Mesenchymal stem cell (in vitro differentiated cells and primary cell): ENCODE measurements around the gene ERGIC3.

Experiments
- DNase-seq: peaks from one replicate; pipeline ENCODE4 v3.0.0-alpha.2; 2013
- H2AFZ ChIP-seq: one replicate; pipeline ENCODE4 v1.6.1; 2013; ENCODE audit warnings: low read depth, mild to moderate bottlenecking, control low read depth, inconsistent platforms, low read length, moderate library complexity
- H2AK5ac ChIP-seq: 2 replicates; pipeline ENCODE4 v1.6.1; 2013; ENCODE audit warnings: low read length, moderate library complexity, mild to moderate bottlenecking, inconsistent platforms; ENCODE audit not compliant: severe bottlenecking
- H2BK120ac ChIP-seq: one replicate; pipeline ENCODE4 v1.6.1; 2013; ENCODE audit warnings: low read depth, mild to moderate bottlenecking, inconsistent platforms, low read length, moderate library complexity
- H2BK12ac ChIP-seq, 2 experiments: one replicate each; pipeline ENCODE4 v1.6.1; 2013; ENCODE audit warnings: inconsistent platforms in 2 of 2, low read length in 2 of 2, mild to moderate bottlenecking in 2 of 2, moderate library complexity in 2 of 2, control low read depth in 1 of 2
- H2BK15ac ChIP-seq: one replicate; pipeline ENCODE4 v1.6.1; 2013; ENCODE audit warnings: mild to moderate bottlenecking, low read depth, inconsistent platforms; ENCODE audit not compliant: poor library complexity, severe bottlenecking
- H2BK5ac ChIP-seq: 2 replicates; pipeline ENCODE4 v1.6.1; 2013; ENCODE audit warnings: low read depth, mild to moderate bottlenecking, low read length, control low read depth, inconsistent platforms; ENCODE audit not compliant: poor library complexity, severe bottlenecking
- H3K14ac ChIP-seq, 2 experiments: one replicate each; pipeline ENCODE4 v1.6.1; 2013; ENCODE audit warnings: inconsistent platforms in 2 of 2, low read length in 2 of 2, control low read depth in 1 of 2, mild to moderate bottlenecking in 1 of 2, moderate library complexity in 1 of 2
- H3K18ac ChIP-seq, 2 experiments: one replicate each; pipeline ENCODE4 v1.6.1; 2013; ENCODE audit warnings: inconsistent platforms in 2 of 2, low read length in 2 of 2, control low read depth in 1 of 2, low read depth in 1 of 2, mild to moderate bottlenecking in 1 of 2
- H3K23ac ChIP-seq, 2 experiments: one replicate each; pipeline ENCODE4 v1.6.1; 2013; ENCODE audit warnings: inconsistent platforms in 2 of 2, low read length in 2 of 2, mild to moderate bottlenecking in 2 of 2, moderate library complexity in 2 of 2, control low read depth in 1 of 2
- H3K27ac ChIP-seq: 2 replicates; pipeline ENCODE4 v1.5.1; 2013; ENCODE audit warnings: mild to moderate bottlenecking, moderate library complexity, low read length, control low read depth, inconsistent platforms; ENCODE audit not compliant: poor library complexity, severe bottlenecking
- H3K27me3 ChIP-seq, 2 experiments: 2 replicates each; pipeline versions ENCODE4 v1.6.1 to v1.7.0; 2013; ENCODE audit warnings: low read length in 2 of 2, mild to moderate bottlenecking in 2 of 2, moderate library complexity in 2 of 2, control low read depth in 1 of 2, inconsistent platforms in 1 of 2; ENCODE audit not compliant: control insufficient read depth in 1 of 2, insufficient read depth in 1 of 2
- H3K36me3 ChIP-seq, 2 experiments: 2 replicates each; pipeline versions ENCODE4 v1.6.1 to v1.7.0; 2013; ENCODE audit warnings: low read length in 2 of 2, control low read depth in 1 of 2, inconsistent platforms in 1 of 2, low read depth in 1 of 2, mild to moderate bottlenecking in 1 of 2; ENCODE audit not compliant: insufficient read depth in 2 of 2, control insufficient read depth in 1 of 2
- H3K4ac ChIP-seq, 2 experiments: one replicate each; pipeline ENCODE4 v1.6.1; 2013; ENCODE audit warnings: inconsistent platforms in 2 of 2, low read length in 2 of 2, mild to moderate bottlenecking in 2 of 2, moderate library complexity in 2 of 2, control low read depth in 1 of 2, low read depth in 1 of 2
- H3K4me1 ChIP-seq: 2 replicates; pipeline ENCODE4 v1.6.1; 2013; ENCODE audit warnings: low read depth, low read length, control low read depth; ENCODE audit not compliant: control insufficient read depth, insufficient read depth
- H3K4me2 ChIP-seq: 2 replicates; pipeline ENCODE4 v1.6.1; 2013; ENCODE audit warnings: low read length, mild to moderate bottlenecking, inconsistent platforms; ENCODE audit not compliant: poor library complexity, severe bottlenecking
- H3K4me3 ChIP-seq, 2 experiments: 2 replicates each; pipeline versions ENCODE4 v1.5.1 to v1.7.0; 2013; ENCODE audit warnings: low read length in 2 of 2, mild to moderate bottlenecking in 2 of 2, control low read depth in 1 of 2, low read depth in 1 of 2; ENCODE audit not compliant: insufficient read depth in 1 of 2
- H3K79me1 ChIP-seq: replicated peaks from 2 replicates; pipeline ENCODE4 v1.6.1; 2013; ENCODE audit warnings: mild to moderate bottlenecking, control low read depth, low read length, inconsistent platforms; ENCODE audit not compliant: poor library complexity, severe bottlenecking
- H3K9ac ChIP-seq: 2 replicates; pipeline ENCODE4 v1.7.0; 2013; ENCODE audit warnings: mild to moderate bottlenecking, low read length, moderate library complexity
- H3K9me3 ChIP-seq: 2 replicates; pipeline ENCODE4 v1.7.0; 2013; ENCODE audit warnings: mild to moderate bottlenecking, low read length; ENCODE audit not compliant: control insufficient read depth
- H4K8ac ChIP-seq: one replicate; pipeline ENCODE4 v1.6.1; 2013; ENCODE audit warnings: inconsistent platforms, mild to moderate bottlenecking, low read length, moderate library complexity
- H4K91ac ChIP-seq: one replicate; pipeline ENCODE4 v1.6.1; 2013; ENCODE audit warnings: mild to moderate bottlenecking, low read length, inconsistent platforms
- WGBS: methylation state at CpG from one replicate; pipeline ENCODE4 v1.1.7; 2013; ENCODE audit warnings: mixed read lengths; 5-methylcytosine and 5-hydroxymethylcytosine counted together

ERGIC3 gene

GRCh38 chr20:35556871-35557270, 15.0 kb downstream of the ERGIC3 start:
- no peak overlapping the region for H3K18ac ChIP-seq
- no peak overlapping the region for H3K27ac ChIP-seq
- no peak overlapping the region for H4K8ac ChIP-seq
- no peak overlapping the region for H2AK5ac ChIP-seq
- peaks cover 9% of the 10 kb centered on the region for H3K4me1 ChIP-seq
- H3K23ac ChIP-seq = no peak overlapping the region
- H3K79me1 ChIP-seq = peaks cover 11% of the 10 kb centered on the region
- DNase-seq = no peak
- H3K27me3 ChIP-seq = no peaks in the 10 kb centered on the region
- no peak overlapping the region for H3K4me2 ChIP-seq
- H4K91ac ChIP-seq = no peak overlapping the region
- no peak overlapping the region for H3K9ac ChIP-seq
- no peak overlapping the region for H3K4ac ChIP-seq
- H2BK5ac ChIP-seq = no peak overlapping the region
- no peak overlapping the region for H2BK15ac ChIP-seq
- no peak overlapping the region for H2BK120ac ChIP-seq
- 96% methylated on average over 8 of the region's 8 CpGs for WGBS
- H2BK12ac ChIP-seq = no peak overlapping the region
- H3K4me3 ChIP-seq = no peak overlapping the region
- H3K9me3 ChIP-seq = no peaks in the 10 kb centered on the region
- H2AFZ ChIP-seq = no peak overlapping the region
- peaks cover 63 to 80% of the 10 kb centered on the region in 2 experiments for H3K36me3 ChIP-seq
- no peak overlapping the region for H3K14ac ChIP-seq

- Histone ChIP-seq H3K4ac (no peak overlapping the region), H4K91ac (no peak overlapping the region), H3K79me1 (peaks cover 6% of the 10 kb centered on the region), H3K9ac (no peak overlapping the region), H2AFZ (no peak overlapping the region), H3K27ac (no peak overlapping the region), H3K4me2 (no peak overlapping the region), H3K27me3 (no peaks in the 10 kb centered on the region), H3K36me3 (peaks cover 50 to 69% of the 10 kb centered on the region in 2 experiments), H2AK5ac (no peak overlapping the region), H2BK120ac (no peak overlapping the region), H2BK5ac (no peak overlapping the region), H3K14ac (no peak overlapping the region), H2BK12ac (no peak overlapping the region), H3K18ac (no peak overlapping the region), H3K4me1 (peaks cover 9% of the 10 kb centered on the region), H3K9me3 (no peaks in the 10 kb centered on the region), H3K4me3 (no peak overlapping the region), H3K23ac (no peak overlapping the region), H4K8ac (no peak overlapping the region), H2BK15ac (no peak overlapping the region)
- 95% methylated on average over 3 of the region's 4 CpGs for WGBS
- no peak for DNase-seq
These were observed 16.6 kb downstream of the ERGIC3 start for GRCh38 chr20:35558451-35558850.

GRCh38 chr20:35559042-35559693, 17.3 kb downstream of the ERGIC3 start:
- no peak overlapping the region for H3K9ac ChIP-seq
- no peak overlapping the region for H3K4ac ChIP-seq
- H2BK15ac ChIP-seq = no peak overlapping the region
- no peak overlapping the region for H2BK5ac ChIP-seq
- H3K4me3 ChIP-seq = no peak overlapping the region
- no peak overlapping the region for H2AK5ac ChIP-seq
- H3K4me2 ChIP-seq = no peak overlapping the region
- no peak overlapping the region for H2BK120ac ChIP-seq
- no peaks in the 10 kb centered on the region for H3K27me3 ChIP-seq
- WGBS = 94% methylated on average over 23 of the region's 24 CpGs
- no peak overlapping the region for H3K23ac ChIP-seq
- no peak overlapping the region for H3K14ac ChIP-seq
- peaks cover 4% of the 10 kb centered on the region for H3K79me1 ChIP-seq
- no peak overlapping the region for H3K18ac ChIP-seq
- peaks cover 44 to 62% of the 10 kb centered on the region in 2 experiments for H3K36me3 ChIP-seq
- H2AFZ ChIP-seq = no peak overlapping the region
- peaks cover 9% of the 10 kb centered on the region for H3K4me1 ChIP-seq
- no peaks in the 10 kb centered on the region for H3K9me3 ChIP-seq
- no peak overlapping the region for H4K8ac ChIP-seq
- no peak overlapping the region for H3K27ac ChIP-seq
- no peak overlapping the region for H4K91ac ChIP-seq
- H2BK12ac ChIP-seq = no peak overlapping the region
- DNase-seq = no peak

- H2BK120ac ChIP-seq = no peak overlapping the region
- no peak overlapping the region for H4K8ac ChIP-seq
- H3K18ac ChIP-seq = no peak overlapping the region
- H2AK5ac ChIP-seq = no peak overlapping the region
- no peak overlapping the region for H2BK5ac ChIP-seq
- H3K79me1 ChIP-seq = no peaks in the 10 kb centered on the region
- no peak overlapping the region for H3K27ac ChIP-seq
- DNase-seq = no peak
- no peak overlapping the region for H4K91ac ChIP-seq
- H3K9ac ChIP-seq = no peak overlapping the region
- H2AFZ ChIP-seq = no peak overlapping the region
- no peaks in the 10 kb centered on the region for H3K9me3 ChIP-seq
- H3K4me1 ChIP-seq = peaks cover 9% of the 10 kb centered on the region
- no peaks in the 10 kb centered on the region for H3K27me3 ChIP-seq
- H3K36me3 ChIP-seq = peaks cover 34 to 57% of the 10 kb centered on the region in 2 experiments
- no peak overlapping the region for H3K4me2 ChIP-seq
- no peak overlapping the region for H2BK12ac ChIP-seq
- H2BK15ac ChIP-seq = no peak overlapping the region
- H3K14ac ChIP-seq = no peak overlapping the region
- no peak overlapping the region for H3K23ac ChIP-seq
- no peak overlapping the region for H3K4ac ChIP-seq
- H3K4me3 ChIP-seq = no peak overlapping the region
- 63% methylated on average over 18 of the region's 18 CpGs for WGBS
These were observed 18.2 kb downstream of the ERGIC3 start for GRCh38 chr20:35560105-35560511.
